ENCODE measurements around the gene SLC39A12.

DNA sequence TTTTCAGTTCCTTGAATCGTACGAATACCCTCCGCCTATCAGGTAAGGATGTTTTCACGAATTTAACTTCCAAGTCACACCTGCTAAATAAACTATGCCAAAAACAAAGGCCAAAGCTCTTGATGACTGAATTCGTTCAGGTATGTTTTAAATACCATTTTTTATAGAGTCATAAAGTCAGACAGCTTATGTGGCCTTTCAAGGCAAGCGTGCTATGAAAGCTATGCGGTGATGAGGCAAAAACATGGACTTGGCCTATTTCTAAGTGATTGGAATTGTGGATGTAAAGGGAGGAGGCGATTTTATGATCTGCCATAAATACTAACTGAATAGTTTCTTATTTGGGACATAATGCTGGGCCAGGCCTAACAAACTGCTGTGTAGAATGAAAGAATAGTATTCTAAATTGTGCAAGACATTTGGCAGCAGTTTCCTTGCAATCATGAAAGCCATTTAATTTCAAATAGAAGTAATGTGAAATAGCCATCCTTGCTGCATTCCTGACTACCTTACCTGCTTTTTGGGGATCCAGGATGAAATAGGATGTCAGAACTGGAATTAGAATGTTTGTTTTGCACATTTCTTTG, 14.0 kb downstream of the SLC39A12 start:
- TF ChIP-seq, protein P1, sequence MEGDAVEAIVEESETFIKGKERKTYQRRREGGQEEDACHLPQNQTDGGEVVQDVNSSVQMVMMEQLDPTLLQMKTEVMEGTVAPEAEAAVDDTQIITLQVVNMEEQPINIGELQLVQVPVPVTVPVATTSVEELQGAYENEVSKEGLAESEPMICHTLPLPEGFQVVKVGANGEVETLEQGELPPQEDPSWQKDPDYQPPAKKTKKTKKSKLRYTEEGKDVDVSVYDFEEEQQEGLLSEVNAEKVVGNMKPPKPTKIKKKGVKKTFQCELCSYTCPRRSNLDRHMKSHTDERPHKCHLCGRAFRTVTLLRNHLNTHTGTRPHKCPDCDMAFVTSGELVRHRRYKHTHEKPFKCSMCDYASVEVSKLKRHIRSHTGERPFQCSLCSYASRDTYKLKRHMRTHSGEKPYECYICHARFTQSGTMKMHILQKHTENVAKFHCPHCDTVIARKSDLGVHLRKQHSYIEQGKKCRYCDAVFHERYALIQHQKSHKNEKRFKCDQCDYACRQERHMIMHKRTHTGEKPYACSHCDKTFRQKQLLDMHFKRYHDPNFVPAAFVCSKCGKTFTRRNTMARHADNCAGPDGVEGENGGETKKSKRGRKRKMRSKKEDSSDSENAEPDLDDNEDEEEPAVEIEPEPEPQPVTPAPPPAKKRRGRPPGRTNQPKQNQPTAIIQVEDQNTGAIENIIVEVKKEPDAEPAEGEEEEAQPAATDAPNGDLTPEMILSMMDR (IDR thresholded peaks at IDR 0.05; ENCODE audit: insufficient read depth, low read depth, low read length) = no peak
- TF ChIP-seq EZH2 (IDR thresholded peaks at IDR 0.05; ENCODE audit: insufficient read depth, low read length) = no peak
